ENCODE data around the gene CASP2.

Gene CASP2

DNA sequence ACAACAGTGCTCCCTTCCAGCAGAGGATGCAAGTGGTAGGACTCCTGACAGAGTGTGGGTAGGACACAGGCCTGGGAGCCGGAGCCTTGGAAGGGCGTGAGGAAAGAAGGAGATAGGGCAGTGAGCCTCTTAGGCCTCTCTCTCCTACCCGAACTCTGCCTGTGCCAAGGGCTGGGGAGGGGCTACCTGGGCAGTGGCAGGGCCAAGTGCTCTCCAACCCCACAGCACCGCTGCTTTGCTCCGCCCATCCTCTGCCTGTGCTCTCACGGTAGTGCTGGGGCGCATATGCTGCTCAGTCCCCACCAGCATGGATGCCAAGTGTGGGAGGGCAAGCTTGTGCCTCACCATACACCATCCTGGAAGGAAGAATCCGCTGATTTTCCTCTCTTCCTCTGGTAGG is 66.8 kb downstream of the CASP2 start:
- peaks cover 51% of the 10 kb centered on the region for H3K36me3 ChIP-seq (ENCODE audit: insufficient read depth, low read length)
- 0 out of 2 replicates have a peak, but pooled peaks cover 8% of the 10 kb centered on the region for H3K4me1 ChIP-seq (ENCODE audit: insufficient read depth, low read length)
- 85% methylated on average over 8 of the region's 8 CpGs for WGBS
- H3K27me3 ChIP-seq (ENCODE audit: insufficient read depth, low read length): no peaks in the 10 kb centered on the region
- no peak overlapping the region for H3K9ac ChIP-seq (ENCODE audit: low read depth, low read length)
- H3K9me3 ChIP-seq (ENCODE audit: insufficient read depth, low read depth, low read length): no peaks in the 10 kb centered on the region
- H3K4me3 ChIP-seq (ENCODE audit: low read length): no peak overlapping the region
- no peak overlapping the region for H3K27ac ChIP-seq (ENCODE audit: low read depth, low read length)

DNA sequence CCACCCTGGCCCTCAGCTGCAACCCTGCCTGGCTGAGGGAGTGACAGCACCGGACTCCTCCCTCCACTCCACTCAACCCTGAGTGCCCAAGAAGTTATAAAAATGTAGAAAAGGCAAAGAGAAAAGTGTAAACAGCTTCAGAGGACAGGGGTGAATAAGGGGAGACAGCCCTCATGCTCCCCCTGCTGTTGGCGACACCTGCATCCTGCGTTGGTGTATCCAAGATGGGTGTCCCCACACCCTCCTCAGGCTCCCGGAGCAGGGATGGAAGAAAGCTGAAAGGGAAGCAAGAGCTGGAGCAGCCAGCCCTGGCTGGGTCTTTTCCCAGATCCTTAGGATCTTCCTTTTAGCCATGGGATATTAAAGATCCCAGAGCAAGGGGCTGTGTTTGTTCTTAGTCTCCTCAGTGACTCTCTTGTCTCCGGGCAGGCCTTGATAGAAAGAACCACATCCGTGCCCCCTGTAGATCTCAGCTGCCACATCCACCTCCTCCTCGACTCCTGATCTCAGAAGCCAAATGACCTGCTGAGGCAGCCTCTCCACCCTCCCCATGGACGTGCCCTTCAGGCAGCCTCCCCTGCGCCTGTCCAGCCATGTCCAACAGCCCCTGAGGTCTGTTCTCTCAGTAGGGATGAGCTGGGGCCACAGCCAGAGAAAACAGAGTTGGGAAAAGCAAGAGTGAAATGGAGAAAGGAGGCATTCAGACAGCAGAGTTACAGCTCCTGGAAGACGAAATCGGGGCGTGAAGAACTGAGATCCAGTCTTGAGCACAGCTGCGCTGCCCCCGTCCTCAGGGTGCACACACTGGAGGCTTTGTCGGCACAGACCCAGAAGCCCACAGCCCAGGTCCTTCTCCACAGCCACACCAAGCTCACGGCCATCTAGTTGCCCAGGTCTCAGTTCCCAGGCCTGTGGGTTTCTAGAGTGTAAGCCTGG is 67.6 kb downstream of the CASP2 start:
- H3K9me3 ChIP-seq (ENCODE audit: insufficient read depth, low read depth, low read length): no peaks in the 10 kb centered on the region
- no peak overlapping the region for H3K27ac ChIP-seq (ENCODE audit: low read depth, low read length)
- peaks cover 16% of the 10 kb centered on the region for H3K4me1 ChIP-seq (ENCODE audit: insufficient read depth, low read length)
- no peak overlapping the region for H3K4me3 ChIP-seq (ENCODE audit: low read length)
- peaks cover 51% of the 10 kb centered on the region for H3K36me3 ChIP-seq (ENCODE audit: insufficient read depth, low read length)
- H3K9ac ChIP-seq (ENCODE audit: low read depth, low read length): no peak overlapping the region
- WGBS: 93% methylated on average over 15 of the region's 16 CpGs
- peaks cover 4% of the 10 kb centered on the region; the same call in 1 of the 2 replicates for H3K27me3 ChIP-seq (ENCODE audit: insufficient read depth, low read length)

DNA sequence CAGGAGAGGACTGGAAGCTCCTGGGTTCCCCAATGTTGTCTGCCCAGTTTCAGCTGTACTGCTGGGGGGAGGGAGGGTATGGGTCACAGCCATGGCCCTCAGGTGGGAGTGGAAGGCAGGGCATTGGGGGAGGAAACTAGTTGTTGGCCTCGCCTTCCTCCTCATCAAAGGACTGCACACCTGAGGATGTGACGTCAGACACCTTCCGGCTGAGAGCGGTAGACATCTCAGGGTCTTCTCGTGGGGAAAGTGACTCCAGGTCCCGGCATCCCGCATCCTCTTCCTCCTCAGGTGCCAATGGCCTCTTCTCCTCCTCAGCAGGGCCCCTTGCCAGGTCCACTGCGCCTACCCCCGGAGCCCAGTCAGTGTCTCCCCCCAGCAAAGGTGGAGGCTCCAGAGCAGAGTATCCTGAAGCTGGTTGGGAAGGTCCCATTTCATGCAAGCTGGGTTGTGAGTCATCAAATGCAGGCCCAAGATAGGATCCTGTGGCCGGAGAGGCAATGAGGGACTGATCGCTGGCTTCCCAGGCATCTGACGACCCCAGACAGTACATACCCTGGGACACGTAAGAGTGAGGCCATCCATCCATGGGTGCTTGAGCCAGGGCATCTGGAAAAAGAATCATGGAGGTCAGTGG is 68.4 kb downstream of the CASP2 start:
- Histone ChIP-seq H3K4me1 (ENCODE audit: insufficient read depth, low read length) (peaks cover 17% of the 10 kb centered on the region), H3K9ac (ENCODE audit: low read depth, low read length) (no peak overlapping the region), H3K27ac (ENCODE audit: low read depth, low read length) (no peak overlapping the region), H3K9me3 (ENCODE audit: insufficient read depth, low read depth, low read length) (no peaks in the 10 kb centered on the region), H3K4me3 (ENCODE audit: low read length) (no peak overlapping the region), H3K36me3 (ENCODE audit: insufficient read depth, low read length) (peaks cover 51% of the 10 kb centered on the region), H3K27me3 (ENCODE audit: insufficient read depth, low read length) (peaks cover 6% of the 10 kb centered on the region; the same call in 1 of the 2 replicates)
- 95% methylated on average over 13 of the region's 13 CpGs for WGBS

Data from HUES64 (cell line).